HEK293 (cell line): ENCODE measurements around the gene CXXC1.

Source experiments
- CTCF ChIA-PET: fragments of 350-600 bp; formaldehyde crosslinking; extraction: SDS; loops from one replicate; lab custom pipeline; 2021; ENCODE audit warnings: antibody characterized with exemption; lab: Yijun Ruan, JAX
- POLR2A ChIA-PET: fragments of 300-600 bp; formaldehyde crosslinking; extraction: SDS; loops from one replicate; lab custom pipeline; 2020; ENCODE audit warnings: antibody characterized with exemption, inconsistent platforms; lab: Yijun Ruan, JAX
- H3K27ac ChIP-seq: fragments of 200-500 bp; sonication (Bioruptor generic); 2 replicates; pipeline ENCODE4 v1.5.1; 2014; ENCODE audit warnings: low read depth, low read length, control low read depth, inconsistent platforms; ENCODE audit errors: extremely low read depth
- H3K36me3 ChIP-seq, 2 experiments: fragments of 200-500 bp in 1 of 2; sonication (Bioruptor generic) in 1 of 2; 1 replicate in 1 of 2; 2 replicates in 1 of 2; pipeline ENCODE4 v1.5.1; 2014 to 2017; ENCODE audit warnings: inconsistent platforms in 2 of 2, low read length in 2 of 2; ENCODE audit not compliant: control insufficient read depth in 2 of 2, insufficient read depth in 1 of 2
- H3K4me1 ChIP-seq: fragments of 200-500 bp; sonication (Bioruptor generic); 2 replicates; pipeline ENCODE4 v1.5.1; 2014; ENCODE audit warnings: mild to moderate bottlenecking, low read length, inconsistent platforms; ENCODE audit not compliant: control insufficient read depth, insufficient read depth
- H3K4me3 ChIP-seq: 2 replicates; pipeline ENCODE4 v1.5.1; 2011; ENCODE audit warnings: low read depth, mild to moderate bottlenecking, control low read depth, low read length, moderate library complexity
- H3K9me3 ChIP-seq: fragments of 200-500 bp; sonication (Bioruptor generic); 2 replicates; pipeline ENCODE4 v1.5.1; 2014; ENCODE audit warnings: low read depth, low read length, inconsistent platforms; ENCODE audit not compliant: control insufficient read depth, insufficient read depth
- GFI1B ChIP-seq: fragments of 450-650 bp; formaldehyde crosslinking; IDR thresholded peaks from 2 replicates; pipeline ENCODE4 v1.5.1; 2016; ENCODE audit warnings: missing biosample characterization, missing genetic modification characterization
- GLIS2 ChIP-seq: fragments of 450-650 bp; formaldehyde crosslinking; IDR thresholded peaks from 2 replicates; pipeline ENCODE4 v1.5.1; 2016; ENCODE audit warnings: missing biosample characterization, missing genetic modification characterization
- KLF16 ChIP-seq: fragments of 450-650 bp; formaldehyde crosslinking; IDR thresholded peaks from 2 replicates; pipeline ENCODE4 v1.5.1; 2017; ENCODE audit warnings: missing biosample characterization, missing genetic modification characterization
- KLF9 ChIP-seq: fragments of 450-650 bp; formaldehyde crosslinking; IDR thresholded peaks from 2 replicates; pipeline ENCODE4 v1.5.1; 2016; ENCODE audit warnings: missing biosample characterization, missing genetic modification characterization, low read depth
- PRDM1 ChIP-seq: fragments of 450-650 bp; formaldehyde crosslinking; IDR thresholded peaks from 2 replicates; pipeline ENCODE4; 2016; ENCODE audit warnings: missing biosample characterization, missing genetic modification characterization
- ZNF157 ChIP-seq: fragments of 450-650 bp; formaldehyde crosslinking; IDR thresholded peaks from 2 replicates; pipeline ENCODE4 v1.5.1; 2016; ENCODE audit warnings: missing biosample characterization, missing genetic modification characterization
- ZNF394 ChIP-seq: fragments of 450-650 bp; formaldehyde crosslinking; IDR thresholded peaks from 2 replicates; pipeline ENCODE4 v1.5.1; 2016; ENCODE audit warnings: missing biosample characterization, missing genetic modification characterization, mild to moderate bottlenecking, moderate library complexity, borderline replicate concordance
- ZNF843 ChIP-seq: fragments of 450-650 bp; formaldehyde crosslinking; IDR thresholded peaks from 2 replicates; pipeline ENCODE4 v1.5.1; 2016; ENCODE audit warnings: missing biosample characterization, missing genetic modification characterization
- TF ChIP-seq, protein P1 (sequence below): fragments of 450-650 bp; formaldehyde crosslinking; IDR thresholded peaks from 2 replicates; pipeline ENCODE4 v1.5.1; 2016; ENCODE audit warnings: missing biosample characterization, missing genetic modification characterization
- TF ChIP-seq, protein P2 (sequence below): fragments of 450-650 bp; formaldehyde crosslinking; IDR thresholded peaks from 2 replicates; pipeline ENCODE4 v1.5.1; 2016; ENCODE audit warnings: missing biosample characterization, missing genetic modification characterization, borderline replicate concordance
- TF ChIP-seq, protein P3 (sequence below): fragments of 450-650 bp; formaldehyde crosslinking; IDR thresholded peaks from 2 replicates; pipeline ENCODE4 v1.5.1; 2016; ENCODE audit warnings: missing biosample characterization, missing genetic modification characterization
- TF ChIP-seq, protein P4 (sequence below): fragments of 450-650 bp; formaldehyde crosslinking; IDR thresholded peaks from 2 replicates; pipeline ENCODE4 v1.5.1; 2016; ENCODE audit warnings: missing biosample characterization, missing genetic modification characterization
- TF ChIP-seq, protein P5 (sequence below): fragments of 450-650 bp; formaldehyde crosslinking; conservative IDR thresholded peaks from 2 replicates; pipeline ENCODE4 v1.5.1; 2016; ENCODE audit warnings: low read depth, missing biosample characterization, missing genetic modification characterization

CXXC1 gene

DNA sequence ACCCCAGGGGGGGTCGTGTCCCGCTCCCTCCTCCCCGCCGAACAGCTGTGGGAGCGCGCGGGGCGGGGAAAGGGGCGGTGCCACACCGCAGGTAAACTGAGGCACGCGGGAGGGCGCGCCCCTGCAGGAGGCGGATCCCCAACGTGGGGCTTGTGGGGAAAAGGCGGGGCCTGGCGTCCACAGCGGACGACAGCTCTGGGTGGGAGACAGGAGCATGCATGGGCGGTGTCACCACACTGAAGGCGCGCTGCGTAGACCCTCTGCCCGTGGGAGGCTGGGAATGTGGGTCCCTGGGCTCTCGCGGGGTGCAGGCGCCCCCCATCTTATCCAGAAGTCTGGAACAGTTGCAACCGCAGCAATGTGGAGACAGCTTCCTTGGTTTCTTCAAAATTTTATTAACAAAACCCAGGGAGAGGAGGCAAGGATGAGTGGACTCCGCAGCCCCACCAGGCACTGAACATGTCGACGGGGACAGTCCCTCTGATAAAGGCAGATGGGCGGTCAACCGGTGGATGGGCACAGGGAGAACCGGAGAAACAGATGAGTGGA is 5.4 kb downstream of the CXXC1 start:
- ChIA-PET POLR2A (interaction anchor here (0.6 to 3.2 kb wide), 18 partner anchors 9 to 794 kb away, joined by 3 to 31 read pairs (median 4); partner anchors contain the start of genes C18orf32, CFAP53 and SKA1), CTCF (interaction anchor here (0.8 to 2.9 kb wide), 5 partner anchors 13 to 236 kb away, joined by 3 to 10 read pairs (median 6); partner anchors contain the start of gene CFAP53)
- Histone ChIP-seq H3K4me3 (peak overlapping the region; percentile 93), H3K4me1 (peaks cover 6% of the 10 kb centered on the region; the same call in 1 of the 2 replicates), H3K36me3 (peaks cover 21 to 64% of the 10 kb centered on the region in 2 experiments), H3K27ac (peak overlapping the region; percentile 74), H3K9me3 (no peaks in the 10 kb centered on the region)
- TF ChIP-seq GLIS2, result peak; percentile 85
- TF ChIP-seq, protein P1, sequence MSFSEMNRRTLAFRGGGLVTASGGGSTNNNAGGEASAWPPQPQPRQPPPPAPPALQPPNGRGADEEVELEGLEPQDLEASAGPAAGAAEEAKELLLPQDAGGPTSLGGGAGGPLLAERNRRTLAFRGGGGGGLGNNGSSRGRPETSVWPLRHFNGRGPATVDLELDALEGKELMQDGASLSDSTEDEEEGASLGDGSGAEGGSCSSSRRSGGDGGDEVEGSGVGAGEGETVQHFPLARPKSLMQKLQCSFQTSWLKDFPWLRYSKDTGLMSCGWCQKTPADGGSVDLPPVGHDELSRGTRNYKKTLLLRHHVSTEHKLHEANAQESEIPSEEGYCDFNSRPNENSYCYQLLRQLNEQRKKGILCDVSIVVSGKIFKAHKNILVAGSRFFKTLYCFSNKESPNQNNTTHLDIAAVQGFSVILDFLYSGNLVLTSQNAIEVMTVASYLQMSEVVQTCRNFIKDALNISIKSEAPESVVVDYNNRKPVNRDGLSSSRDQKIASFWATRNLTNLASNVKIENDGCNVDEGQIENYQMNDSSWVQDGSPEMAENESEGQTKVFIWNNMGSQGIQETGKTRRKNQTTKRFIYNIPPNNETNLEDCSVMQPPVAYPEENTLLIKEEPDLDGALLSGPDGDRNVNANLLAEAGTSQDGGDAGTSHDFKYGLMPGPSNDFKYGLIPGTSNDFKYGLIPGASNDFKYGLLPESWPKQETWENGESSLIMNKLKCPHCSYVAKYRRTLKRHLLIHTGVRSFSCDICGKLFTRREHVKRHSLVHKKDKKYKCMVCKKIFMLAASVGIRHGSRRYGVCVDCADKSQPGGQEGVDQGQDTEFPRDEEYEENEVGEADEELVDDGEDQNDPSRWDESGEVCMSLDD (tag by site-specific recombination), result peak; percentile 70
- TF ChIP-seq, protein P2, sequence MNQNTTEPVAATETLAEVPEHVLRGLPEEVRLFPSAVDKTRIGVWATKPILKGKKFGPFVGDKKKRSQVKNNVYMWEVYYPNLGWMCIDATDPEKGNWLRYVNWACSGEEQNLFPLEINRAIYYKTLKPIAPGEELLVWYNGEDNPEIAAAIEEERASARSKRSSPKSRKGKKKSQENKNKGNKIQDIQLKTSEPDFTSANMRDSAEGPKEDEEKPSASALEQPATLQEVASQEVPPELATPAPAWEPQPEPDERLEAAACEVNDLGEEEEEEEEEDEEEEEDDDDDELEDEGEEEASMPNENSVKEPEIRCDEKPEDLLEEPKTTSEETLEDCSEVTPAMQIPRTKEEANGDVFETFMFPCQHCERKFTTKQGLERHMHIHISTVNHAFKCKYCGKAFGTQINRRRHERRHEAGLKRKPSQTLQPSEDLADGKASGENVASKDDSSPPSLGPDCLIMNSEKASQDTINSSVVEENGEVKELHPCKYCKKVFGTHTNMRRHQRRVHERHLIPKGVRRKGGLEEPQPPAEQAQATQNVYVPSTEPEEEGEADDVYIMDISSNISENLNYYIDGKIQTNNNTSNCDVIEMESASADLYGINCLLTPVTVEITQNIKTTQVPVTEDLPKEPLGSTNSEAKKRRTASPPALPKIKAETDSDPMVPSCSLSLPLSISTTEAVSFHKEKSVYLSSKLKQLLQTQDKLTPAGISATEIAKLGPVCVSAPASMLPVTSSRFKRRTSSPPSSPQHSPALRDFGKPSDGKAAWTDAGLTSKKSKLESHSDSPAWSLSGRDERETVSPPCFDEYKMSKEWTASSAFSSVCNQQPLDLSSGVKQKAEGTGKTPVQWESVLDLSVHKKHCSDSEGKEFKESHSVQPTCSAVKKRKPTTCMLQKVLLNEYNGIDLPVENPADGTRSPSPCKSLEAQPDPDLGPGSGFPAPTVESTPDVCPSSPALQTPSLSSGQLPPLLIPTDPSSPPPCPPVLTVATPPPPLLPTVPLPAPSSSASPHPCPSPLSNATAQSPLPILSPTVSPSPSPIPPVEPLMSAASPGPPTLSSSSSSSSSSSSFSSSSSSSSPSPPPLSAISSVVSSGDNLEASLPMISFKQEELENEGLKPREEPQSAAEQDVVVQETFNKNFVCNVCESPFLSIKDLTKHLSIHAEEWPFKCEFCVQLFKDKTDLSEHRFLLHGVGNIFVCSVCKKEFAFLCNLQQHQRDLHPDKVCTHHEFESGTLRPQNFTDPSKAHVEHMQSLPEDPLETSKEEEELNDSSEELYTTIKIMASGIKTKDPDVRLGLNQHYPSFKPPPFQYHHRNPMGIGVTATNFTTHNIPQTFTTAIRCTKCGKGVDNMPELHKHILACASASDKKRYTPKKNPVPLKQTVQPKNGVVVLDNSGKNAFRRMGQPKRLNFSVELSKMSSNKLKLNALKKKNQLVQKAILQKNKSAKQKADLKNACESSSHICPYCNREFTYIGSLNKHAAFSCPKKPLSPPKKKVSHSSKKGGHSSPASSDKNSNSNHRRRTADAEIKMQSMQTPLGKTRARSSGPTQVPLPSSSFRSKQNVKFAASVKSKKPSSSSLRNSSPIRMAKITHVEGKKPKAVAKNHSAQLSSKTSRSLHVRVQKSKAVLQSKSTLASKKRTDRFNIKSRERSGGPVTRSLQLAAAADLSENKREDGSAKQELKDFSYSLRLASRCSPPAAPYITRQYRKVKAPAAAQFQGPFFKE (tag by site-specific recombination), result 0 out of 2 replicates have a peak, but pooled peaks have one; percentile 61
- TF ChIP-seq ZNF157 (tag by site-specific recombination), result 0 out of 2 replicates have a peak, but pooled peaks have one; percentile 49
- TF ChIP-seq KLF16, result peak; percentile 44; the same call in 1 of the 2 replicates
- TF ChIP-seq ZNF394 (tag by site-specific recombination), result no peak
- no peak for TF ChIP-seq PRDM1 (tag by site-specific recombination)
- TF ChIP-seq KLF9 (tag by site-specific recombination), result peak; percentile 85
- TF ChIP-seq ZNF843 (tag by site-specific recombination), result 0 out of 2 replicates have a peak, but pooled peaks have one; percentile 15
- no peak for TF ChIP-seq GFI1B (tag by site-specific recombination)
- TF ChIP-seq, protein P3, sequence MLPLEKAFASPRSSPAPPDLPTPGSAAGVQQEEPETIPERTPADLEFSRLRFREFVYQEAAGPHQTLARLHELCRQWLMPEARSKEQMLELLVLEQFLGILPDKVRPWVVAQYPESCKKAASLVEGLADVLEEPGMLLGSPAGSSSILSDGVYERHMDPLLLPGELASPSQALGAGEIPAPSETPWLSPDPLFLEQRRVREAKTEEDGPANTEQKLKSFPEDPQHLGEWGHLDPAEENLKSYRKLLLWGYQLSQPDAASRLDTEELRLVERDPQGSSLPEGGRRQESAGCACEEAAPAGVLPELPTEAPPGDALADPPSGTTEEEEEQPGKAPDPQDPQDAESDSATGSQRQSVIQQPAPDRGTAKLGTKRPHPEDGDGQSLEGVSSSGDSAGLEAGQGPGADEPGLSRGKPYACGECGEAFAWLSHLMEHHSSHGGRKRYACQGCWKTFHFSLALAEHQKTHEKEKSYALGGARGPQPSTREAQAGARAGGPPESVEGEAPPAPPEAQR (tag by site-specific recombination), result no peak

DNA sequence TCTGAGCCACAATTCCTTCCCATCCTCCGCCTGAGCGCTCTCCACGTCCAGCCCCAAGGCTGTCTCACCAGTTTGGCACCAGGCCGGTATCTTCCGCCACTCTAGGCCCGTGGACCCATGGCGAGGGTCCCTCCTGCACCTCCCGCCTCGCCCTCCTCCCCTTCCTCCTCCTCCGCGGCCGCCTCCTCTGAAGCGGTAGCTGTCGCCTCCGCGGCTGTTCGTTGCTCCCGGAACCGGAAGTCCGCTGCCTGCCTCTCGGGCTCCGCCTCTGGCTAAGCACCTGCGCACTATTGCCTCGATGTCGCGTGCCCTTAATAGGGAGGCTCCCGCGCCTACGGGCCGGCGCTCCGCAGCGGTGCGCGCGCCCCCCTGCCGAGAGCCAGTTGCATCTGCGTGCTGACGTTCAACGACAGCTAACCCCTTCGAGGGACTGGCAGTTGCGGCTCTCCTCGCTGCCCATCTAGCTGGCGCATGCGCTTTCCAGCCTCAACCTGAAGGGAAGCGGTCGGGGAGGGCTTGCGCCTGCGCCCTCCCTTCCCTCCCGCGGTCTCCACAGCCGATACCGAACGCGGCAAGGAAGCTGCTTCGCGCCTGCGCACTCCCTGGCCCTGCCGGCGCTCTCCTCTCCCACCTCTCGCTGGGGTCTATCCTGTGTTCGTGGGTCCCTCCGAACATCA is 6.1 kb downstream of the CXXC1 start, which contains the start of gene MBD1:
Gene MBD1, minus strand, starts transcription at position 229 of the 677 bp plus-strand sequence. CDS start 1,531 bp downstream, outside the sequence.
- Histone ChIP-seq H3K36me3 (peaks cover 27 to 70% of the 10 kb centered on the region in 2 experiments), H3K9me3 (no peaks in the 10 kb centered on the region), H3K27ac (peak within 1 kb of the TSS; percentile 74), H3K4me3 (peak within 1 kb of the TSS; percentile 93), H3K4me1 (peaks cover 6% of the 10 kb centered on the region; the same call in 1 of the 2 replicates)
- ChIA-PET CTCF (interaction anchor here (0.8 to 2.9 kb wide), 6 partner anchors 13 to 235 kb away, joined by 3 to 10 read pairs (median 4); partner anchors contain the start of gene CFAP53), POLR2A (interaction anchor here (0.6 to 3.2 kb wide), 18 partner anchors 10 to 794 kb away, joined by 3 to 31 read pairs (median 4); partner anchors contain the start of genes C18orf32, CFAP53 and SKA1)
- TF ChIP-seq, protein P4, sequence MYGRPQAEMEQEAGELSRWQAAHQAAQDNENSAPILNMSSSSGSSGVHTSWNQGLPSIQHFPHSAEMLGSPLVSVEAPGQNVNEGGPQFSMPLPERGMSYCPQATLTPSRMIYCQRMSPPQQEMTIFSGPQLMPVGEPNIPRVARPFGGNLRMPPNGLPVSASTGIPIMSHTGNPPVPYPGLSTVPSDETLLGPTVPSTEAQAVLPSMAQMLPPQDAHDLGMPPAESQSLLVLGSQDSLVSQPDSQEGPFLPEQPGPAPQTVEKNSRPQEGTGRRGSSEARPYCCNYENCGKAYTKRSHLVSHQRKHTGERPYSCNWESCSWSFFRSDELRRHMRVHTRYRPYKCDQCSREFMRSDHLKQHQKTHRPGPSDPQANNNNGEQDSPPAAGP (tag by site-specific recombination), result peak; percentile 79; the same call in 1 of the 2 replicates
- TF ChIP-seq, protein P5, sequence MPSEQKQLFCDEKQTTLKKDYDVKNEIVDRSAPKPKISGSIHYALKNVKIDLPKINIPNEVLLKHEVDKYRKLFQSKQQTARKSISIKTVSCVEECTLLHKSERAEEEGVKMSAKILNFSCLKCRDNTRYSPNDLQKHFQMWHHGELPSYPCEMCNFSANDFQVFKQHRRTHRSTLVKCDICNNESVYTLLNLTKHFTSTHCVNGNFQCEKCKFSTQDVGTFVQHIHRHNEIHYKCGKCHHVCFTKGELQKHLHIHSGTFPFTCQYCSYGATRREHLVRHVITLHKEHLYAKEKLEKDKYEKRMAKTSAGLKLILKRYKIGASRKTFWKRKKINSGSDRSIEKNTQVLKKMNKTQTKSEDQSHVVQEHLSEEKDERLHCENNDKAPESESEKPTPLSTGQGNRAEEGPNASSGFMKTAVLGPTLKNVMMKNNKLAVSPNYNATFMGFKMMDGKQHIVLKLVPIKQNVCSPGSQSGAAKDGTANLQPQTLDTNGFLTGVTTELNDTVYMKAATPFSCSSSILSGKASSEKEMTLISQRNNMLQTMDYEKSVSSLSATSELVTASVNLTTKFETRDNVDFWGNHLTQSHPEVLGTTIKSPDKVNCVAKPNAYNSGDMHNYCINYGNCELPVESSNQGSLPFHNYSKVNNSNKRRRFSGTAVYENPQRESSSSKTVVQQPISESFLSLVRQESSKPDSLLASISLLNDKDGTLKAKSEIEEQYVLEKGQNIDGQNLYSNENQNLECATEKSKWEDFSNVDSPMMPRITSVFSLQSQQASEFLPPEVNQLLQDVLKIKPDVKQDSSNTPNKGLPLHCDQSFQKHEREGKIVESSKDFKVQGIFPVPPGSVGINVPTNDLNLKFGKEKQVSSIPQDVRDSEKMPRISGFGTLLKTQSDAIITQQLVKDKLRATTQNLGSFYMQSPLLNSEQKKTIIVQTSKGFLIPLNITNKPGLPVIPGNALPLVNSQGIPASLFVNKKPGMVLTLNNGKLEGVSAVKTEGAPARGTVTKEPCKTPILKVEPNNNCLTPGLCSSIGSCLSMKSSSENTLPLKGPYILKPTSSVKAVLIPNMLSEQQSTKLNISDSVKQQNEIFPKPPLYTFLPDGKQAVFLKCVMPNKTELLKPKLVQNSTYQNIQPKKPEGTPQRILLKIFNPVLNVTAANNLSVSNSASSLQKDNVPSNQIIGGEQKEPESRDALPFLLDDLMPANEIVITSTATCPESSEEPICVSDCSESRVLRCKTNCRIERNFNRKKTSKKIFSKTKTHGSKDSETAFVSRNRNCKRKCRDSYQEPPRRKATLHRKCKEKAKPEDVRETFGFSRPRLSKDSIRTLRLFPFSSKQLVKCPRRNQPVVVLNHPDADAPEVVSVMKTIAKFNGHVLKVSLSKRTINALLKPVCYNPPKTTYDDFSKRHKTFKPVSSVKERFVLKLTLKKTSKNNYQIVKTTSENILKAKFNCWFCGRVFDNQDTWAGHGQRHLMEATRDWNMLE, result peak; percentile 87
- TF ChIP-seq GLIS2, result peak; percentile 95
